HEK293 (cell line): ENCODE measurements around the gene DNAL4.

Source experiments
- CTCF ChIA-PET: fragments of 350-600 bp; formaldehyde crosslinking; extraction: SDS; loops from one replicate; lab custom pipeline; 2021; ENCODE audit warnings: antibody characterized with exemption; lab: Yijun Ruan, JAX
- POLR2A ChIA-PET: fragments of 300-600 bp; formaldehyde crosslinking; extraction: SDS; loops from one replicate; lab custom pipeline; 2020; ENCODE audit warnings: antibody characterized with exemption, inconsistent platforms; lab: Yijun Ruan, JAX
- H3K27ac ChIP-seq: fragments of 200-500 bp; sonication (Bioruptor generic); 2 replicates; pipeline ENCODE4 v1.5.1; 2014; ENCODE audit warnings: low read depth, low read length, control low read depth, inconsistent platforms; ENCODE audit errors: extremely low read depth
- H3K36me3 ChIP-seq, 2 experiments: fragments of 200-500 bp in 1 of 2; sonication (Bioruptor generic) in 1 of 2; 1 replicate in 1 of 2; 2 replicates in 1 of 2; pipeline ENCODE4 v1.5.1; 2014 to 2017; ENCODE audit warnings: inconsistent platforms in 2 of 2, low read length in 2 of 2; ENCODE audit not compliant: control insufficient read depth in 2 of 2, insufficient read depth in 1 of 2
- H3K4me1 ChIP-seq: fragments of 200-500 bp; sonication (Bioruptor generic); 2 replicates; pipeline ENCODE4 v1.5.1; 2014; ENCODE audit warnings: mild to moderate bottlenecking, low read length, inconsistent platforms; ENCODE audit not compliant: control insufficient read depth, insufficient read depth
- H3K4me3 ChIP-seq: 2 replicates; pipeline ENCODE4 v1.5.1; 2011; ENCODE audit warnings: low read depth, mild to moderate bottlenecking, control low read depth, low read length, moderate library complexity
- H3K9me3 ChIP-seq: fragments of 200-500 bp; sonication (Bioruptor generic); 2 replicates; pipeline ENCODE4 v1.5.1; 2014; ENCODE audit warnings: low read depth, low read length, inconsistent platforms; ENCODE audit not compliant: control insufficient read depth, insufficient read depth
- GLIS2 ChIP-seq: fragments of 450-650 bp; formaldehyde crosslinking; IDR thresholded peaks from 2 replicates; pipeline ENCODE4 v1.5.1; 2016; ENCODE audit warnings: missing biosample characterization, missing genetic modification characterization
- INSM2 ChIP-seq: fragments of 450-650 bp; formaldehyde crosslinking; IDR thresholded peaks from 2 replicates; pipeline ENCODE4 v1.5.1; 2016; ENCODE audit warnings: missing biosample characterization, missing genetic modification characterization
- KLF10 ChIP-seq: fragments of 450-650 bp; IDR thresholded peaks from 2 replicates; pipeline ENCODE4 v1.5.1; 2018; ENCODE audit warnings: missing biosample characterization, mild to moderate bottlenecking, missing genetic modification characterization
- PRDM4 ChIP-seq: fragments of 450-650 bp; formaldehyde crosslinking; IDR thresholded peaks from 2 replicates; pipeline ENCODE4 v1.5.1; 2017; ENCODE audit warnings: missing biosample characterization, missing genetic modification characterization
- TSHZ1 ChIP-seq: fragments of 450-650 bp; formaldehyde crosslinking; IDR thresholded peaks from 2 replicates; pipeline ENCODE4 v1.5.1; 2016; ENCODE audit warnings: missing biosample characterization, missing genetic modification characterization, borderline replicate concordance
- ZFP37 ChIP-seq: fragments of 450-650 bp; formaldehyde crosslinking; IDR thresholded peaks from 2 replicates; pipeline ENCODE4 v1.5.1; 2016; ENCODE audit warnings: missing biosample characterization, missing genetic modification characterization
- ZNF16 ChIP-seq: fragments of 450-650 bp; formaldehyde crosslinking; IDR thresholded peaks from 2 replicates; pipeline ENCODE4 v1.5.1; 2016; ENCODE audit warnings: low read depth, missing biosample characterization, missing genetic modification characterization
- ZNF211 ChIP-seq: fragments of 450-650 bp; formaldehyde crosslinking; IDR thresholded peaks from 2 replicates; pipeline ENCODE4 v1.5.1; 2016; ENCODE audit warnings: low read depth, missing biosample characterization, missing genetic modification characterization
- ZNF223 ChIP-seq: fragments of 450-650 bp; formaldehyde crosslinking; IDR thresholded peaks from 2 replicates; pipeline ENCODE4 v1.5.1; 2016; ENCODE audit warnings: missing biosample characterization, missing genetic modification characterization
- ZNF311 ChIP-seq: fragments of 450-650 bp; formaldehyde crosslinking; IDR thresholded peaks from 2 replicates; pipeline ENCODE4 v1.5.1; 2017; ENCODE audit warnings: missing biosample characterization, missing genetic modification characterization, borderline replicate concordance
- ZNF366 ChIP-seq: fragments of 450-650 bp; formaldehyde crosslinking; conservative IDR thresholded peaks from 2 replicates; pipeline ENCODE4 v1.5.1; 2016; ENCODE audit warnings: missing biosample characterization, missing genetic modification characterization
- ZNF521 ChIP-seq: fragments of 450-650 bp; formaldehyde crosslinking; IDR thresholded peaks from 2 replicates; pipeline ENCODE4 v1.5.1; 2017; ENCODE audit warnings: missing biosample characterization, mild to moderate bottlenecking, missing genetic modification characterization
- ZNF548 ChIP-seq: fragments of 450-650 bp; formaldehyde crosslinking; IDR thresholded peaks from 2 replicates; pipeline ENCODE4 v1.5.1; 2016; ENCODE audit warnings: missing biosample characterization, missing genetic modification characterization
- ZNF610 ChIP-seq: fragments of 450-650 bp; formaldehyde crosslinking; IDR thresholded peaks from 2 replicates; pipeline ENCODE4 v1.5.1; 2016; ENCODE audit warnings: missing biosample characterization, missing genetic modification characterization, borderline replicate concordance
- ZNF785 ChIP-seq: fragments of 450-650 bp; formaldehyde crosslinking; IDR thresholded peaks from 2 replicates; pipeline ENCODE4 v1.5.1; 2016; ENCODE audit warnings: missing biosample characterization, missing genetic modification characterization
- TF ChIP-seq, protein P1 (sequence below): fragments of 450-650 bp; formaldehyde crosslinking; IDR thresholded peaks from 2 replicates; pipeline ENCODE4 v1.5.1; 2016; ENCODE audit warnings: missing biosample characterization, missing genetic modification characterization
- TF ChIP-seq, protein P2 (sequence below): fragments of 450-650 bp; formaldehyde crosslinking; IDR thresholded peaks from 2 replicates; pipeline ENCODE4 v1.5.1; 2016; ENCODE audit warnings: missing biosample characterization, missing genetic modification characterization

Gene DNAL4

GRCh38 chr22:38730411-38730871 is 63.5 kb downstream of the DNAL4 start:
- ChIA-PET POLR2A (no interaction called here), CTCF (interaction anchor here (0.7 to 0.9 kb wide), 2 partner anchors 15 to 16 kb away, joined by 3 read pairs; no protein-coding TSS in a partner anchor)
- Histone ChIP-seq H3K4me1 (no peaks in the 10 kb centered on the region), H3K4me3 (no peak overlapping the region), H3K36me3 (peaks cover 17 to 96% of the 10 kb centered on the region in 2 experiments), H3K27ac (no peak overlapping the region), H3K9me3 (no peaks in the 10 kb centered on the region)
- TF ChIP-seq ZNF211 (tag by site-specific recombination) (no peak), KLF10 (tag by site-specific recombination) (no peak), ZNF311 (tag by site-specific recombination) (no peak), GLIS2 (0 out of 2 replicates have a peak, but pooled peaks have one; percentile 25), ZNF223 (tag by site-specific recombination) (no peak), PRDM4 (tag by site-specific recombination) (no peak)
- TF ChIP-seq, all 188 proteins: peak for 1

DNA sequence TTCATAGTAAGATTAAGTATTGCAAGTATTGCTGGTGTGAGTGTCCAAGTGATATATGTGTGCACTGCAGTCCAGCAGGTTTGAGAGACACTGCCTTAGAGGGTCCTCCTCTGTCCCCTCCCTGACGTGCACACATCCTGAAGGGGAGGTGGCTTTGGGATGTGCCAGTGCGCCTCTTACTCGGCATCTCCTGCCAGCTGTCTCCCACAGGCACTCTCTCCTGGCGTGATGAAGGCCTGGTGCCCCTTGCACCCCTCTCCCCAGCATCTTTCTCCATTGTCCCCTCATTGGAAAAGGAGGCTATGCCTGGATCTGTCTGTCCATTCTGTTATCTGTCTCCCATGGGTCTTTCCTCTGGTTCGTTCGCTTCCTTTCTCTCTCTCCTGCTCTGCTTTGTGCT is 64.0 kb downstream of the DNAL4 start:
- POLR2A ChIA-PET, result no interaction called here
- no peaks in the 10 kb centered on the region for H3K9me3 ChIP-seq
- no peak overlapping the region for H3K4me3 ChIP-seq
- CTCF ChIA-PET, result interaction anchor here (0.9 kb wide), 1 partner anchor 15 kb away, joined by 3 read pairs; no protein-coding TSS in a partner anchor
- TF ChIP-seq ZNF548 (tag by site-specific recombination) (no peak), TSHZ1 (tag by site-specific recombination) (no peak), ZNF610 (no peak), INSM2 (tag by site-specific recombination) (no peak), ZNF785 (tag by site-specific recombination) (no peak), ZNF366 (tag by site-specific recombination) (no peak), ZNF521 (tag by site-specific recombination) (no peak), ZNF16 (tag by site-specific recombination) (no peak), ZFP37 (tag by site-specific recombination) (no peak)
- TF ChIP-seq, protein P1, sequence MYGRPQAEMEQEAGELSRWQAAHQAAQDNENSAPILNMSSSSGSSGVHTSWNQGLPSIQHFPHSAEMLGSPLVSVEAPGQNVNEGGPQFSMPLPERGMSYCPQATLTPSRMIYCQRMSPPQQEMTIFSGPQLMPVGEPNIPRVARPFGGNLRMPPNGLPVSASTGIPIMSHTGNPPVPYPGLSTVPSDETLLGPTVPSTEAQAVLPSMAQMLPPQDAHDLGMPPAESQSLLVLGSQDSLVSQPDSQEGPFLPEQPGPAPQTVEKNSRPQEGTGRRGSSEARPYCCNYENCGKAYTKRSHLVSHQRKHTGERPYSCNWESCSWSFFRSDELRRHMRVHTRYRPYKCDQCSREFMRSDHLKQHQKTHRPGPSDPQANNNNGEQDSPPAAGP (tag by site-specific recombination), result no peak
- TF ChIP-seq, protein P2, sequence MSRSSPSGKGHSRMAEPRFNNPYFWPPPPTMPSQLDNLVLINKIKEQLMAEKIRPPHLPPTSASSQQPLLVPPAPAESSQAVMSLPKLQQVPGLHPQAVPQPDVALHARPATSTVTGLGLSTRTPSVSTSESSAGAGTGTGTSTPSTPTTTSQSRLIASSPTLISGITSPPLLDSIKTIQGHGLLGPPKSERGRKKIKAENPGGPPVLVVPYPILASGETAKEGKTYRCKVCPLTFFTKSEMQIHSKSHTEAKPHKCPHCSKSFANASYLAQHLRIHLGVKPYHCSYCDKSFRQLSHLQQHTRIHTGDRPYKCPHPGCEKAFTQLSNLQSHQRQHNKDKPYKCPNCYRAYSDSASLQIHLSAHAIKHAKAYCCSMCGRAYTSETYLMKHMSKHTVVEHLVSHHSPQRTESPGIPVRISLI (tag by site-specific recombination), result no peak
- no peaks in the 10 kb centered on the region for H3K4me1 ChIP-seq
- peaks cover 22 to 96% of the 10 kb centered on the region in 2 experiments for H3K36me3 ChIP-seq
- H3K27ac ChIP-seq, result no peak overlapping the region
